IPS-NIHi11 (cell line): ENCODE data around the gene ADA.
"Not testable (repeated sequence)": the region's sequence is repeated elsewhere in the genome, so short reads cannot be mapped to it uniquely, and the experiment has no call there.

ENCODE experiments used
- DNase-seq: peaks from one replicate; pipeline ENCODE4 v3.0.0; 2012; ENCODE audit warnings: mixed read lengths, low spot score

ADA gene

DNA sequence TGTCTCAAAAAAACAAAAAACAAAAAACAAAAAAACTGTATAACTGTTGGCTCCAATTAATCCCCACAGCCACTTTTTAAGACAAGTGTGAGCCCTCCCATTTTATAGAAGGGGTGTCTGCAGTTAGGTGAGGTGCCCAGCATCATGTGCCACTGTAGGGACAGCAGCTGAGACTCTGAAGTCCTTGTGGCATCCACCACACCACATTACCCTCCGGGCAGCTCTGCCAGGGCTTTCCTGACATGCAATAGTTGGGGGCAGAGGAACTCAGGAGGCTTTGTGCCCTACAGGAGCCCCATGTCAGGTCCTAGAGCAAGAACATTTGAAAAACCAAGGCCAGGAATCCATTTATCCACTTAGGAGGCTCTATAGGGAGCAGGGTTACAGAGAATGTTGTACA is 51.8 kb downstream of the ADA start:
- no peak for DNase-seq

DNA sequence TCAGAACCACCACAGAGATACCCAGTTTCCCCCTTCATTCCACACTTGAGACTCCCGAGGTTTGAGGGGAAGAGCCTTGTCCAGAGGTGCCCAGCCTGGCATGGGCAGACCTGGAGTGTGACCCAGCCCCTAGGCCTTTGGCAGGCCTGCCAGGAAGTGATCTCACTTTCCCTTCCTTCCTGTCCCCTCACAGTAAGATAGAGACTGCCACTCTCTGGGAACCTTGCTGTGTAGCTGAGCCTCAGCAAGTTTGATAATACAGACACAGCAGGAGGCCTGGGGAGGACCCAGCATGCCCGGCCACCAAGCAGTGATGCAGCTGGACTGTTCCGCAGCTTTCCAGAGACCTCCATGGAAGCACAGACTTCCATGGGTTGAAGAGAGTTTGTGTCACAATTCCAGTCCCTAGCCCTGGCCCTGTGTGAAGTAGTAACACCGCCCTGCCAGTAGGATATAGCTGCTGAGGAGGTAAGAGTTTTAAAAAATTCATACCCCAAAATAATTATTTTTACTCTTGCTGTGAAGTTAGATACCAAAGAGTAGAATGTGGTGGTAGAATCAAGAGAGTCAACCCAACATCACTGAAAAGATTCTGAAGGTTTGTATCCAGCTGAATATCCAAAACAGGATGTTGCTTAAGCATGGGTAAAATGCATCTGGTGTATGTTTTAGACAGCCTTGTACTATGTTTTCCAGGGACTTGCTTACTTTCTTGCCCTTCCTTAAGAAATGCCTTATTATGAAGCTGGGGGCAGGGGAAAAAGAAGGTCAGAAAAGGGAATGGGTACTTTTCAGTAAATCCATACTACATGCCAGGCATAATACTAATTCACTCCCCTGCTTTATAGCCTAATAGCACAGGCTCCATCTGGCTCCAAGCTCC is 52.8 kb downstream of the ADA start:
- DNase-seq: no peak

GRCh38 chr20:44597930-44598329 is 53.6 kb downstream of the ADA start:
- DNase-seq: no peak

DNA sequence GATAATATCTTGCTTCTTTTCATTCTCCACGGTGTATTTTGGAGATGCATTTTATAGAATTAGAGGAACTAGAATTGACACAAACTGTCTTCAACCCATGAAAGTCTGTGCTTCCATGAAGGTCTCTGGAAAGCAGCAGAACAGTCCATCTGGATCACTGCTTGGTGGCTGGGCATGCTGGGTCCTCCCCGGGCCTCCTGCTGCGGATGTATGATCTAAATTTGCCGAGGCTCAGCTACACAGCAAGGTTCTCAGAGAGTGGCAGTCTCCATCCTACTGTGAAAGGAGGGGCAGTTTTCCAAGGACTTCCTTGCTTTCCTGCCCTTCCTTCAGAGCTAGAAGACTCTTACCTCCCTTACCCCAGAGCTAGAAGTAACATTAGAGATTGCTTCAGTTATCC is 54.0 kb downstream of the ADA start:
- DNase-seq: no peak

DNA sequence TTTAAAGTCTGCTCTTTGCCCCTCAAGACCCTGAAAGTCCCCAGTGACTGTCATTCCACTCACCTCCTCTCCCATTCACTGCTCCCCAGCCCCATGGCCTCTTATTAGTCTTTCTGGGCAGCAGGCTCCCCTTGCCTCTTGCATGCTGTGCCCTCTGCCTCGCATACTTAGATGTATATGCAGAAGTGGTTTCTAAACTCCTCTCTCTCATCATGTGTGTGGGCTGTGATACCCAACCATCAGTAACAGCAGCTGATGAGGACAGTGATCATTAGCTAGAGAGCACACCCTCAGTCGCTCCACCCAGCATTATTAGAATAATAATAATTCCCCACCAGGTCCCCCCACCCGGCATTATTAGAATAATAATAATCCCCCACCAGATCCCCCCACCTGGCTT is 54.6 kb downstream of the ADA start:
- DNase-seq: no peak

DNA sequence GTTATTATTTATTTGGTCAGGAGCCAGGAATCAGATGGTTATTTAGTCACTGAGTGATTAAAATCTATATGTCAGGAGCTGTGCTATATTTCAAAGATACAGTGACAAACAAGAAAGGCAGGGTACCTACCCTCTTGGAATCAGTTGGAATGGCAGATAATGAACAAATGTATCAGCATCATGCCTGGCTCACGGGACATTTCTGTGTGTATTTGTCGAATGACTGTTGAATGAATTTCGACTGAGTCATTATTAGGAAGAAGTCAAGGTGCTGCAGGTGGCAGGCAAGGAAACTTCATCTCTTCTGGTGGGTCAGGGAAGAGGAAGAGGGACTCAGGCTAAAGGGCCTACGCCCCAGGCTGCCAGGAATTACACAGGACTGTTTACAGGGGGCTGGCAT is 55.5 kb downstream of the ADA start:
- no peak for DNase-seq

GRCh38 chr20:44594730-44595129 is 56.8 kb downstream of the ADA start:
- DNase-seq: no peak

DNA sequence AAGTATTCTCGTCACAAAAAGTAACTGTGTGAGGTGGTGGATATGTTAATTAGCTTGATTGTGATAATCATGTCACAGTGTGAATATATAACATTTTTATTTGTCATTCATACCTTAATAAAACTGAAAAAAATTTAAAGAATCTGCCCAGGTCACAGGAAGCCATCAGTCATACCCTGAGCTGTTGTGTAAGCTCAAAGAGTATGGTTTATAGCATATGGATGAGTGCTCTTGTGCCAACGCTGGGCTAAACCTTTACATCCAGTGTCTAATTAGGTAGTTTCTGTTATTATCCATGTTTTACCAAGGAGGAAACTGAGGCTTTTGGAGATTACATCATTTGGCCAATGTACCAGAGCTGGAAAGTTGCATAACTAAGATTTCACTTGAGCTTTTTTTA is 57.7 kb downstream of the ADA start:
- no peak for DNase-seq

DNA sequence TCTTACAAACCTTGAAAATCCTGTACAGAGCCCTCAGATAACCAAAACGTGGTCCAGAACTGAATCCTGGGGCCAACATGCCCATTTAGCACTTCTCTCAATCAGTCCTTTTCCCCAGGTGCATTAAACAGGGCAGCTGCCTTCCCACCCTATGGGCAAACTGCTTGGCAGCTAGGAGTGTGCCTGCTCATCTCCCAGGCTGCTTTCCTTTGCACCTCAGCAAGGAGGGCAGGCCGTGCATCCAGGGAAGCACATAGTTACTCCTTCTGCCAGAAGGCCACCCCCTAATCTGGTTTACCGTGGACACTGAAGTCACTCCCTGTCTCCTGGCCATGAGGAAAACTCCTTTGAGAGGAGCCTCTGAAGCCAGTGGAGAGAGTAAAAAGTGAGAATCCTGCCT is 59.1 kb downstream of the ADA start:
- DNase-seq: no peak

- no peak for DNase-seq
Measured at GRCh38 chr20:44590980-44591778, 60.3 kb downstream of the ADA start.

DNA sequence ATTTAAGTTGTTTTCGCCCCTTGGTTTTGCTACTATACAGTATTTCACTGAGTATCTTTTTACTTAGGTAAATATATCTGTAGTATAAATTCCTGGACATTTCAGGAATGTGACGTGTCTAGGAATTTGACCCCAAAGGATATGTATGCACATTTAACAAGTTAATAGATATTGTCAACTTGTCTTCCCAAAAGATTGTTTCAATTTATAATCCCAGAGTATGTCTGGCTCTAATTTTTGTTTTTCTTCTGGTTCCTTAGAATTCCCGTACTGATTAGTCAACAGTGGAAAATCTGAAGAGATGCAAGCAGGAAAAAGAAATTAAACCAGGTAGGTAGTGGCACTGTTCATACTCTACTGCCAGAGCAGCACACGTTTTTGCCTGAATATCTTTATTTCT is 62.0 kb downstream of the ADA start:
- no peak for DNase-seq

- DNase-seq: not testable (repeated sequence)
Measured at GRCh38 chr20:44588321-44588720, 63.2 kb downstream of the ADA start.

DNA sequence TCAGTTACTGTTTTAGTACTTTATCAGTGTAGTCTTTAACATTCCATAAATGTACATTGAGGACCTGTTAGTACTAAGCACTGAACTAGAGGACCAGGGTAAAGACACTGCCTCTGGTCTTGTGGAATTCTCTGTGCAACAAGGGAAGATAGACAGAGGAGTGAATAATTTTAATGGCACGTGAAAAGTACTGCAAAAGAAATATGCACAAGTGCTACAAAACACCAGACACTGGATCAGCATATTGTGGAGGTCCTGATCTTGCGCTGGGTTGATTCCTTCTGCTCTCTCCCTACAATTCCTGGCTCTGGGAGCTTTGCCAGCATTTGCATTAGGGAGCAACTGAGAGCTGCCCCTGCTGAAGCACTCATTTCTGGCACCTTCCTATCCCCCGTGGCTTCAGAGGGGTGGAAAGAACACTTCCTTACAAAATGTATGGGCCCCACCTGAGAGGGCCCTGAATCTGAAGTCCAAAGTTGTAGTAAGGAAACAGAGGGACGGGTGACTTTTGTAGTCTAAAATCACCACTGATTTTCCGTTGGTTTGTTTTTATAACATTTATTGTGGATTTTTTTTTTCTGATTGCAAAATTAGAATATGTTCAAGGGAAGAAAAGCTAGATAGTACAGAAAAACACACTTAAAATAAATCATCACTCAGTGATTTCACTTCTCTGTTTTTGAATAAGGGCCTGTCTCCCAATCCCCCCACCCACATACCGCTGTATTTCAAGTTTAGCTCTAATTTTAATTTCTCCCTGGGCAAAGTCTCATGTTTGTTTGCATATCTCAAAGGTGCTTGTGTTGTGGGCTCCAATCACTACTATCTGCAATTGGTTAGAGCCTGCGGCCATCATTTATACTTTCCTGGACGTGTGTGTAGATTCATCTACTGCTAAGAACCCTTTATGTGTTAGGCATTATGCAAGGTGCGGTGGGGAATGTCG is 64.2 kb downstream of the ADA start:
- DNase-seq: no peak

DNA sequence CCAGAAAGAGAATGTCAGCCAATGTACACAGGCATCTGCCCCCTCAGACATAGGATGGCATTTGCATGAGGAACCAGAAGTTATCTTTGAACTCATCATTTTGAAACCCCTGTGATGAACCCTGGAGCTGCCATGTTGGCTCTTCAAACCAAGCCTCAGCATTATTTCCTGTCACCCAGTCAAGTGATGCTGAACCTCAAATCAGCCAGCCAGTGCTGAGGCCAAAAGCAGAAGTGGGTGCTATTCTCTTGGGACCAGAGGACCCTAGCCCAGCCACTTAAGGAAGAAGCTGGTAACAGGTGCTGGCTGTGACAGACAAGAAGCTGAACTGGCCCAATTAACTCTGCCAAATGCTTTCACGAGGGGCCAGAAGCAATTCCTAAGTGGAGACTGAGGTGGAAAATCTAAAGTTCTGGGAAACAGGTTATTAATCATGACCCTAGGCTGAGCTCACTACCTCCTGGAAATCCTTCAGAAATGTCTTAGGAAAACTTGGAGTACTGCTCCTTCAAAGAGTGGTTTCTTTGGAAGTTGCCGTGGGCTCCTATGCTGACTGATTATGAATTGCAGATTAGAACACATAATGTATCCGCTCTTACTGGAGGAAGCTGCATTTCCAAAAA is 65.1 kb downstream of the ADA start:
- DNase-seq: no peak

- no peak for DNase-seq
Measured at GRCh38 chr20:44585057-44585963, 66.2 kb downstream of the ADA start.

GRCh38 chr20:44584162-44584561 is 67.3 kb downstream of the ADA start:
- no peak for DNase-seq

- DNase-seq: no peak
Measured at GRCh38 chr20:44583157-44583556, 68.3 kb downstream of the ADA start.

- peak; percentile 46 for DNase-seq
Measured at GRCh38 chr20:44582311-44583025, 69.0 kb downstream of the ADA start, which contains the start of gene PKIG. PKIG (plus strand) TSS chr20:44582579; CDS start chr20:44614557, 31,978 bp downstream.

- no peak for DNase-seq
Measured at GRCh38 chr20:44581515-44581914, 70.0 kb downstream of the ADA start.
